ENCODE results near the gene ABCG8.

DNA sequence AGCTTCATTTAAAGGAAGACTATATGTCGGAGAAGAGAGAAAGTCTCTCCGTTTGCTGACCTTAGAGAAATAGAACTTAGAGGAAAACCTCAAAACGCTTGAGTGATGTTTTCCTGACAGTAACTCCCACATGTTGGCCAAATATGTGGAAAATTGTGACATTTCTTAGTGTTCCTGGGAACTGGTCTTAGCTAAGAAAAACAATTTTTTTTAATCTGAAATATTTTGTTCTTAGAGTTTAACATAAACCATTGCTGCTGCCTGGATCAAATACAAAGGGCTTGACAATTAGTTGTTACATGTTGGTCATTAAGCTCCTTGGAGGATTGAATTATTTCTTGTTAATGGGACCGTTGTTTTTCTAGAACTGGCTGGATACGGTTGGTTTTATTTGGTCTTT, 48.6 kb upstream of the ABCG8 start:
- TF ChIP-seq, protein P1, sequence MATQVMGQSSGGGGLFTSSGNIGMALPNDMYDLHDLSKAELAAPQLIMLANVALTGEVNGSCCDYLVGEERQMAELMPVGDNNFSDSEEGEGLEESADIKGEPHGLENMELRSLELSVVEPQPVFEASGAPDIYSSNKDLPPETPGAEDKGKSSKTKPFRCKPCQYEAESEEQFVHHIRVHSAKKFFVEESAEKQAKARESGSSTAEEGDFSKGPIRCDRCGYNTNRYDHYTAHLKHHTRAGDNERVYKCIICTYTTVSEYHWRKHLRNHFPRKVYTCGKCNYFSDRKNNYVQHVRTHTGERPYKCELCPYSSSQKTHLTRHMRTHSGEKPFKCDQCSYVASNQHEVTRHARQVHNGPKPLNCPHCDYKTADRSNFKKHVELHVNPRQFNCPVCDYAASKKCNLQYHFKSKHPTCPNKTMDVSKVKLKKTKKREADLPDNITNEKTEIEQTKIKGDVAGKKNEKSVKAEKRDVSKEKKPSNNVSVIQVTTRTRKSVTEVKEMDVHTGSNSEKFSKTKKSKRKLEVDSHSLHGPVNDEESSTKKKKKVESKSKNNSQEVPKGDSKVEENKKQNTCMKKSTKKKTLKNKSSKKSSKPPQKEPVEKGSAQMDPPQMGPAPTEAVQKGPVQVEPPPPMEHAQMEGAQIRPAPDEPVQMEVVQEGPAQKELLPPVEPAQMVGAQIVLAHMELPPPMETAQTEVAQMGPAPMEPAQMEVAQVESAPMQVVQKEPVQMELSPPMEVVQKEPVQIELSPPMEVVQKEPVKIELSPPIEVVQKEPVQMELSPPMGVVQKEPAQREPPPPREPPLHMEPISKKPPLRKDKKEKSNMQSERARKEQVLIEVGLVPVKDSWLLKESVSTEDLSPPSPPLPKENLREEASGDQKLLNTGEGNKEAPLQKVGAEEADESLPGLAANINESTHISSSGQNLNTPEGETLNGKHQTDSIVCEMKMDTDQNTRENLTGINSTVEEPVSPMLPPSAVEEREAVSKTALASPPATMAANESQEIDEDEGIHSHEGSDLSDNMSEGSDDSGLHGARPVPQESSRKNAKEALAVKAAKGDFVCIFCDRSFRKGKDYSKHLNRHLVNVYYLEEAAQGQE (IDR thresholded peaks at IDR 0.05; ENCODE audit: low read depth): no peak
- TF ChIP-seq ZBTB7A (IDR thresholded peaks at IDR 0.05; ENCODE audit: low read depth): no peak

Measured in Ishikawa (cell line).